ENCODE measurements around the gene GOPC. TPM values are rescaled to one million over a fixed set of nuclear protein-coding genes. Genes with fewer than 3 reads are reported as not detected.

Gene GOPC
- total RNA-seq, 1 donor from 2014 or later = 48.8 TPM

GRCh38 chr6:117548797-117549301, 53.5 kb downstream of the GOPC start:
- H3K4me1 Mint-ChIP-seq (ENCODE audit: low read depth) = peaks cover 18% of the 10 kb centered on the region
- no peak for TF ChIP-seq CTCF (IDR thresholded peaks at IDR 0.05; ENCODE audit: unreplicated experiment)
- peaks cover 24% of the 10 kb centered on the region for H3K36me3 Mint-ChIP-seq (ENCODE audit: insufficient read depth)
- no peak overlapping the region for H3K4me3 Mint-ChIP-seq (ENCODE audit: low read depth)
- no peak overlapping the region for H3K27ac Mint-ChIP-seq
- no peaks in the 10 kb centered on the region for H3K27me3 Mint-ChIP-seq
- no peaks in the 10 kb centered on the region for H3K9me3 Mint-ChIP-seq (ENCODE audit: low read depth)
- DNase-seq (ENCODE audit: low spot score, unreplicated experiment) = no peak

- Mint-ChIP-seq H3K27ac (peak overlapping the region; percentile 38), H3K4me1 (ENCODE audit: low read depth) (peaks cover 18% of the 10 kb centered on the region), H3K27me3 (no peaks in the 10 kb centered on the region), H3K36me3 (ENCODE audit: insufficient read depth) (peaks cover 24% of the 10 kb centered on the region), H3K9me3 (ENCODE audit: low read depth) (no peaks in the 10 kb centered on the region), H3K4me3 (ENCODE audit: low read depth) (no peak overlapping the region)
- no peak for TF ChIP-seq CTCF (IDR thresholded peaks at IDR 0.05; ENCODE audit: unreplicated experiment)
- no peak for DNase-seq (ENCODE audit: low spot score, unreplicated experiment)
Observed at GRCh38 chr6:117547688-117548621, 54.4 kb downstream of the GOPC start.

GRCh38 chr6:117546674-117547073, 55.6 kb downstream of the GOPC start:
- Mint-ChIP-seq H3K36me3 (ENCODE audit: insufficient read depth) (peaks cover 26% of the 10 kb centered on the region), H3K4me3 (ENCODE audit: low read depth) (no peak overlapping the region), H3K4me1 (ENCODE audit: low read depth) (peaks cover 18% of the 10 kb centered on the region), H3K27ac (no peak overlapping the region), H3K9me3 (ENCODE audit: low read depth) (no peaks in the 10 kb centered on the region), H3K27me3 (no peaks in the 10 kb centered on the region)
- no peak for DNase-seq (ENCODE audit: low spot score, unreplicated experiment)
- TF ChIP-seq CTCF (IDR thresholded peaks at IDR 0.05; ENCODE audit: unreplicated experiment) = no peak

- no peak for TF ChIP-seq CTCF (IDR thresholded peaks at IDR 0.05; ENCODE audit: unreplicated experiment)
- Mint-ChIP-seq H3K4me1 (ENCODE audit: low read depth) (peaks cover 14% of the 10 kb centered on the region), H3K27me3 (no peaks in the 10 kb centered on the region), H3K9me3 (ENCODE audit: low read depth) (no peaks in the 10 kb centered on the region), H3K36me3 (ENCODE audit: insufficient read depth) (peaks cover 34% of the 10 kb centered on the region), H3K4me3 (ENCODE audit: low read depth) (no peak overlapping the region), H3K27ac (no peak overlapping the region)
- no peak for DNase-seq (ENCODE audit: low spot score, unreplicated experiment)
Observed at GRCh38 chr6:117545161-117545595, 57.1 kb downstream of the GOPC start.

GRCh38 chr6:117544716-117545115, 57.6 kb downstream of the GOPC start:
- Mint-ChIP-seq H3K27ac (no peak overlapping the region), H3K27me3 (no peaks in the 10 kb centered on the region), H3K36me3 (ENCODE audit: insufficient read depth) (peaks cover 36% of the 10 kb centered on the region), H3K9me3 (ENCODE audit: low read depth) (no peaks in the 10 kb centered on the region), H3K4me1 (ENCODE audit: low read depth) (peaks cover 11% of the 10 kb centered on the region), H3K4me3 (ENCODE audit: low read depth) (no peak overlapping the region)
- TF ChIP-seq CTCF (IDR thresholded peaks at IDR 0.05; ENCODE audit: unreplicated experiment) = no peak
- DNase-seq (ENCODE audit: low spot score, unreplicated experiment) = no peak

Measured in progenitor cell of endocrine pancreas (in vitro differentiated cells).